PFSK-1 (cell line): ENCODE measurements around the gene CELA2B.

Source experiments
- FOXP2 ChIP-seq: optimal IDR thresholded peaks from 2 replicates; pipeline ENCODE3; 2011; ENCODE audit warnings: borderline replicate concordance, control low read depth, inconsistent platforms; ENCODE audit not compliant: insufficient read depth; ENCODE audit errors: extremely low read length, extremely low read depth
- POLR2AphosphoS5 ChIP-seq: IDR thresholded peaks from 2 replicates; pipeline ENCODE4 v1.6.1; 2012; ENCODE audit warnings: low read depth, mild to moderate bottlenecking, control low read depth, low read length, moderate library complexity
- SIN3A ChIP-seq: IDR thresholded peaks from 2 replicates; pipeline ENCODE4 v1.6.1; 2012; ENCODE audit warnings: mild to moderate bottlenecking, low read length, moderate library complexity, borderline replicate concordance; ENCODE audit not compliant: insufficient read depth
- TAF1 ChIP-seq: IDR thresholded peaks from 2 replicates; pipeline ENCODE4 v1.6.1; 2012; ENCODE audit warnings: low read length, control low read depth, borderline replicate concordance; ENCODE audit not compliant: insufficient read depth

DNA sequence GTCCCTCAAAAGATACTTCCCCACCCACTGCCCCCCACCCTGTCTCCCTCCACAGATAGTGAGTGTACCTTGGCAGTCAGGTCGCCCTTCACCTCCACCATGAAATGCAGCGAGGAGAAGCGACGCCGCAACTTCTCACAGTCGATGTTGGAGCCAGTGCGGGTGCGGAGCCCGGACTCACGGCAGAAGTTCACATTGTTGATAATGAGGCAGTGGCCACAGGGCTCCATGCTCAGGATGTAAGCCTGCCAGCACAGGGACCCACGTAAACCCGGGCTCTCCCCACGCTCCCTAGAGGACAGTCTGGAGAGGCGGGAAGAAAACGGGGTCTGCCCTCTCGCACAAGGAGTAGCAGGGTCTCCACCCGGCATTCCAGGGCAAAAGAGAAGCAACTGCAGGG lies 30.9 kb downstream of the CELA2B start:
- TF ChIP-seq POLR2AphosphoS5 (no peak), TAF1 (no peak), FOXP2 (no peak), SIN3A (no peak)
